HG03565 (cell line): Measurements from ENCODE around the gene NES.

Experiments used
- ATAC-seq: cut with Tn5 transposase; IDR thresholded peaks from one replicate; pipeline ENCODE4 v1.9.1; 2021; ENCODE audit warnings: mild to moderate bottlenecking, moderate library complexity; ENCODE audit not compliant: unreplicated experiment

Gene NES

DNA sequence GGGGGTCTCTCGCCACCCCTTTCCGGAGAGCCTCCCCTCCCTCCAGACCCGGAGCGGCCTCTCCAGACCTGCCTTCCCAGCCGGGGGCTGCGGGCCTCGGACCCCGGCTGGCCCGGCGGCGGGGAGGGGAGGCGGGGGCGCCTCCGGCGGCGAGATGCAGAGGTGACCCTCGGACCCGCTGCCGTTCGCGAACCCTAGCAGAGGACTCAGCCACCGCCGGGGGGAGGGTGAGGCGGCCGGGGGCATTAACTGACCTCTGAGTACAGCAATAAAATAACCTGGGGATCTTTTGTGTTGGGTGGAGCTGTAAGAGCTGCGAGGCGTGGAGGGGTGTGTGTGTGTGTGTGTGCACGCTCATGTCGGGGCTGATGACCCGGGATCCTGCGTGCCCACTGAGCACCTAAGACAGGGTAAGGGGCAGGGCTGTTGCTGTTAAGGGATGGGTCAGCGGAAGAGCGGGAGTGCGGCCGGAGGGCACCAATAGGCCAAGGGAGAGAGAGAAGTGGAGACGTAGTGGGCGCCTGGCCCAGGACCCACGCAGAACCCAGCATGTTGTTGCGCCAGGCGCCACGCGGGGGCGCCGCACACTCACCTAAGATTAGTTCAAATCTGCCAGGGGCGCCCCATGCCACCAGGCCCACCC lies 51.6 kb downstream of the NES start:
- no peak for ATAC-seq

GRCh38 chr1:156624814-156625435 lies 52.3 kb downstream of the NES start:
- no peak for ATAC-seq

DNA sequence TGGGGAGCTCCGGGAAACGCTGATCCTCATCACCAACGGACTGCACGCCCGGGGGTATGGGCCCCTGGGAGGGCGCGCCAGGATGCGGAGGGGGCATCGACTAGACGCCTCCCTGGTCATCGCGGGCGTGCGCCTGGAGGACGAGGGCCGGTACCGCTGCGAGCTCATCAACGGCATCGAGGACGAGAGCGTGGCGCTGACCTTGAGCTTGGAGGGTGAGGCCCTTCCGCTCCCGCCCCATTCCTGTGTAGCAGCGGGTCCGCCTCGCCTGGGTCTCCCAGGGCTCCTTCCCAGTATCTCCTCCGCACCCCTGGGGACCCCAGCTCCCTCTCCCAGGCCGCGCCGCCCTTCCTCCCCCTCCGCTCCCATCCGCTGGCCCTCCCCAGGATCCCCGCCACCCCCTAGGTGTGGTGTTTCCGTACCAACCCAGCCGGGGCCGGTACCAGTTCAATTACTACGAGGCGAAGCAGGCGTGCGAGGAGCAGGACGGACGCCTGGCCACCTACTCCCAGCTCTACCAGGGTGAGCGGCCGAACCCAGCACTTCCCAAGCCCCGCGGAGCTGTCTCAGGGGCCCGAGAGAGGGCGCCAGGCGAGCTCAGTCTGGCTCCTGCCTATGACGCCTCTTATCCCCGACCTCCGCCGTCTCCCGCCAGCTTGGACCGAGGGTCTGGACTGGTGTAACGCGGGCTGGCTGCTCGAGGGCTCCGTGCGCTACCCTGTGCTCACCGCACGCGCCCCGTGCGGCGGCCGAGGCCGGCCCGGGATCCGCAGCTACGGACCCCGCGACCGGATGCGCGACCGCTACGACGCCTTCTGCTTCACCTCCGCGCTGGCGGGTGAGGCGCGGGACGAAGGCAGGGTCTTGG lies 53.0 kb downstream of the NES start:
- ATAC-seq = no peak

DNA sequence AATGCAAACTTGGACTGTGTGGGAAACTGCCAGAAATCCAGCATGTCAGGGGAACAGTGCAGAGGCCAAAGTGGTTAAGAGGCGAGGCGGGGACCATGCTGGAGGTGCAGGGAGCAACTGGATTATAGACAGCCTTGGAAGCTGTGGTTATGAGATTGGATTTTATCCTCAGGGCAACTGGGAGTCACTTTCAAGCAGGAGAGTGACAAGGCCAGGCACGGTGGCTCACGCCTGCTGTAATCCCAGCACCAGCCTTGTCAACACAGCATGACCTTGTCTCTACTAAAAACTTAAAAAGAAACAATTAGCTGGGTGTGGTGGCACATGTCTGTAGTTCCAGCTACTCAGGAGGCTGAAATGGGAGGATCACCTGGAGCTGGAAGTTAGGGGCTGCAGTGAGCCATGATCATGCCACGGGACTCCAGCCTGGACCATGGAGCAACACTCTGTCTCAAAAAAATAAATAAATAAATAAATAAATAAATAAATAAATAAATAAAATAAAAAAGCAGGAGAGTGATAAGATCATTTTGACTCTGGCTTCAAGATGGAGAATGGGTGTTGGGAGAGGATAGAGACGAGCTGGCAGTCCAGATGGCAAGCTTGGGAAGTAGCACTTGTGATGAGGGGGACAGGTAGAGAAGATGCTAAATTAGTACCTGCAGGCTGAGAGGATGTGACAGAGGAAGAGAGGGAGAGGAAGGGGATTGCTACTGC lies 54.5 kb downstream of the NES start:
- no peak for ATAC-seq

DNA sequence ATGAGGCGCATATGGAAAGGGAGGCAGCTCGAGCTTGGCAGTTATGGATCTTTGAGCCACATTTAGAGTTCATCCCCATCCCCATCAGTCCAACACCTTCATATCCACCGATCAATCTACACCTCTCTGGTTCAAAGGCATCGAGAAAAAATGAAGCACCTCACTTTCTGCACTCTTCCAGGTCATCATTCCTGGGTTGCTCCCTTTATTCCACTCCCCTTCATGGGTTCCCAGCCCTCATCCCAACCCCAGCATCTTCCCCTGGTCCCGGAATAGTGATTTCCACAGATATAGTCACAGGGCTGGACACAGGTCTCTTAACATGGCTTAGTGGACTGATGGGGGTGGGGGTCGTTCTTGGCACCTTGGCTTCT lies 57.6 kb downstream of the NES start:
- no peak for ATAC-seq

DNA sequence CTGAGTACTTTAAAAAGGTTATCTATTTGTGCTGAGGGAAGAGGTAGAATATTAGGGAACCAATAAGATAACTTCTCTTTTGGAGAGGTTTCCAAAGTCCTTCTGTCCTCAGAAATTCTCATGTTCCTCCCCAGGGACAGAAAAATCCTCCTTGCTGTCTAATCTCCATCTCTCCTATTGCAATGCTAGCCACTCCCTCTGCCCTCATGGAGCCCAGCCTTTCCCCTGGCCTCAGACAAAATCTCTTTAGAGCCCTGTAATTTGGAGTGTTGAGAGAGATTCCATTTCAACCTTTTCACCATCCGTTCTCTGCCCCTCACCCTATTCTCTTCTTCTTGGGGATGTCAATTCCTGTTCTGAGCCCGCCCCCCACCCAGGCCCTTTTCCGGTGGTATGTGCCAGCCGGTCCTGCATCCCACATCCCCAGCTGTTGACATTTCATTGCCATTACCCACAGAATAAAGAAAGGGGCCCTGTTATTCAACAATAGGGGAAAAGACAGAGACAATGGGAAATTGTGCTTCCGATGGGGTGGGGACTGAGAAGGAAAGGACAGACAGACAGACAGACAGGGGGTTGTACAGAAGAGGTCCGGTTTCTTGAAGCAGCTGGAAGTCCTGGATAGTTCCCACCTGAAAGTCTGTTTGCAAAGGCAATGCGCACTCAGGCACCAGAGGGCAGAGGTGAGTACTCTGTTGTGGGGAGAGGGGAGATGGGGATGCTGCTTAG lies 58.2 kb downstream of the NES start, which contains the start of gene HAPLN2:
TSS of gene HAPLN2 (plus strand) at position 563 of the 729 bp plus-strand sequence. CDS start 4,076 bp downstream, outside the sequence.
- no peak for ATAC-seq
